Breast epithelium (tissue), 4 donors: ENCODE data around the gene RYR3. TPM values are rescaled to one million over a fixed set of nuclear protein-coding genes. Genes with fewer than 3 reads are reported as not detected.

Experiments used
- DNase-seq, 2 donors: peaks; one replicate each; pipeline ENCODE4 v3.0.0-alpha.2; 2019; ENCODE audit warnings: low spot score in 2 of 2
- H3K27ac ChIP-seq, 2 donors: fragments of 200-600 bp; sonication (generic) in 1 of 2; one replicate each; pipeline ENCODE4 v1.5.1; 2016 to 2019; ENCODE audit warnings: mild to moderate bottlenecking in 1 of 2
- H3K27me3 ChIP-seq, 2 donors: fragments of 200-600 bp; sonication (generic) in 1 of 2; one replicate each; pipeline versions ENCODE4 v1.5.1 to v1.6.0; 2017 to 2019; ENCODE audit warnings: control low read depth in 1 of 2, mild to moderate bottlenecking in 1 of 2
- H3K36me3 ChIP-seq: fragments of 200-600 bp; one replicate; pipeline ENCODE4 v1.5.1; 2019
- H3K4me1 ChIP-seq, 2 donors: fragments of 200-600 bp; sonication (generic); one replicate each; pipeline ENCODE4 v1.5.1; 2016 to 2019; ENCODE audit warnings: control low read depth in 1 of 2
- H3K4me3 ChIP-seq, 3 donors: fragments of 200-600 bp; sonication (generic); 1 replicate in 2 of 3; 2 replicates in 1 of 3; pipeline ENCODE4 v1.5.1; 2016 to 2019; ENCODE audit warnings: mild to moderate bottlenecking in 3 of 3, moderate library complexity in 2 of 3
- H3K9me3 ChIP-seq, 2 donors: fragments of 200-600 bp; sonication (generic) in 1 of 2; one replicate each; pipeline ENCODE4 v1.5.1; 2016 to 2019; ENCODE audit warnings: control low read depth in 1 of 2
- CTCF ChIP-seq, 3 donors: fragments of 450-650 bp; IDR thresholded peaks; one replicate each; pipeline ENCODE4 v1.5.1; 2016 to 2017; ENCODE audit warnings: antibody characterized with exemption in 3 of 3, mild to moderate bottlenecking in 3 of 3, moderate library complexity in 3 of 3
- POLR2A ChIP-seq: fragments of 450-650 bp; IDR thresholded peaks from one replicate; pipeline ENCODE4 v1.6.1; 2016; ENCODE audit warnings: antibody characterized with exemption, mild to moderate bottlenecking, moderate library complexity
- POLR2AphosphoS5 ChIP-seq, 3 donors: sonication (generic); formaldehyde crosslinking; IDR thresholded peaks; one replicate each; pipeline ENCODE4 v1.6.1; 2017; ENCODE audit warnings: antibody characterized with exemption in 3 of 3
- intact Hi-C: fragments of 100-400 bp; cut with DNase I; formaldehyde crosslinking; loops from one replicate; pipeline ENCODE4 v1.15.1; 2023; ENCODE audit warnings: low total_unique reads
- total RNA-seq, 3 donors: library from RNA; depleted of rRNA; stranded (reverse); fragments of >200 nt; gene quantifications; one replicate each; pipeline ENCODE4 v1.1.0, GENCODE V29; 2016

Gene RYR3
- total RNA-seq, 3 donors from 2014 or later: 1.8 to 4.2 (median 2.6) TPM

GRCh38 chr15:33860754-33861153 lies 550.0 kb downstream of the RYR3 start:
- no peaks in the 10 kb centered on the region for H3K9me3 ChIP-seq
- H3K4me1 ChIP-seq: no peaks in the 10 kb centered on the region
- intact Hi-C loops: no loop called here
- TF ChIP-seq CTCF (IDR thresholded peaks at IDR 0.05): no peak
- no peaks in the 10 kb centered on the region for H3K27me3 ChIP-seq
- no peak for DNase-seq
- H3K27ac ChIP-seq: no peak overlapping the region
- H3K4me3 ChIP-seq: no peak overlapping the region
- no peaks in the 10 kb centered on the region for H3K36me3 ChIP-seq

GRCh38 chr15:33864360-33865075 lies 553.8 kb downstream of the RYR3 start:
- no peak for DNase-seq
- H3K4me1 ChIP-seq: no peaks in the 10 kb centered on the region
- intact Hi-C loops: no loop called here
- no peaks in the 10 kb centered on the region for H3K27me3 ChIP-seq
- no peaks in the 10 kb centered on the region for H3K36me3 ChIP-seq
- no peaks in the 10 kb centered on the region for H3K9me3 ChIP-seq
- H3K27ac ChIP-seq: no peak overlapping the region
- H3K4me3 ChIP-seq: no peak overlapping the region
- TF ChIP-seq POLR2AphosphoS5 (IDR thresholded peaks at IDR 0.05) (no peak), CTCF (IDR thresholded peaks at IDR 0.05) (no peak), POLR2A (no peak)

GRCh38 chr15:33865416-33865815 lies 554.6 kb downstream of the RYR3 start:
- no peaks in the 10 kb centered on the region for H3K9me3 ChIP-seq
- no peaks in the 10 kb centered on the region for H3K27me3 ChIP-seq
- H3K4me1 ChIP-seq: no peaks in the 10 kb centered on the region
- no peak for DNase-seq
- TF ChIP-seq CTCF (IDR thresholded peaks at IDR 0.05) (no peak), POLR2AphosphoS5 (IDR thresholded peaks at IDR 0.05) (no peak), POLR2A (no peak)
- intact Hi-C loops: no loop called here
- H3K36me3 ChIP-seq: no peaks in the 10 kb centered on the region
- no peak overlapping the region for H3K27ac ChIP-seq
- H3K4me3 ChIP-seq: no peak overlapping the region

- intact Hi-C loops: no loop called here
- H3K9me3 ChIP-seq: no peaks in the 10 kb centered on the region
- no peak for DNase-seq
- no peak for TF ChIP-seq POLR2AphosphoS5 (IDR thresholded peaks at IDR 0.05)
- no peak for TF ChIP-seq CTCF (IDR thresholded peaks at IDR 0.05)
- TF ChIP-seq POLR2A: no peak
- no peaks in the 10 kb centered on the region for H3K4me1 ChIP-seq
- H3K27me3 ChIP-seq: no peaks in the 10 kb centered on the region
- H3K36me3 ChIP-seq: no peaks in the 10 kb centered on the region
- H3K4me3 ChIP-seq: no peak overlapping the region
- H3K27ac ChIP-seq: no peak overlapping the region
Observed at GRCh38 chr15:33866101-33866737, 555.5 kb downstream of the RYR3 start.

GRCh38 chr15:33871980-33872379 lies 561.2 kb downstream of the RYR3 start:
- intact Hi-C loops: no loop called here

More at GRCh38 chr15:33871980-33872379, 561.2 kb downstream of the RYR3 start:
- Histone ChIP-seq H3K4me3 (no peak overlapping the region), H3K36me3 (no peaks in the 10 kb centered on the region), H3K27me3 (no peaks in the 10 kb centered on the region), H3K9me3 (no peaks in the 10 kb centered on the region), H3K27ac (no peak overlapping the region), H3K4me1 (no peaks in the 10 kb centered on the region)
- TF ChIP-seq POLR2AphosphoS5 (IDR thresholded peaks at IDR 0.05) (no peak), CTCF (IDR thresholded peaks at IDR 0.05) (no peak), POLR2A (no peak)
- no peak for DNase-seq
